ENCODE results near the gene RASGRP4.

The RASGRP4 gene

GRCh38 chr19:38394488-38394887 lies 31.5 kb downstream of the RASGRP4 start:
- H3K27ac ChIP-seq, result no peak overlapping the region
- TF ChIP-seq ZFX (IDR thresholded peaks at IDR 0.05), result no peak
- TF ChIP-seq, protein P1, sequence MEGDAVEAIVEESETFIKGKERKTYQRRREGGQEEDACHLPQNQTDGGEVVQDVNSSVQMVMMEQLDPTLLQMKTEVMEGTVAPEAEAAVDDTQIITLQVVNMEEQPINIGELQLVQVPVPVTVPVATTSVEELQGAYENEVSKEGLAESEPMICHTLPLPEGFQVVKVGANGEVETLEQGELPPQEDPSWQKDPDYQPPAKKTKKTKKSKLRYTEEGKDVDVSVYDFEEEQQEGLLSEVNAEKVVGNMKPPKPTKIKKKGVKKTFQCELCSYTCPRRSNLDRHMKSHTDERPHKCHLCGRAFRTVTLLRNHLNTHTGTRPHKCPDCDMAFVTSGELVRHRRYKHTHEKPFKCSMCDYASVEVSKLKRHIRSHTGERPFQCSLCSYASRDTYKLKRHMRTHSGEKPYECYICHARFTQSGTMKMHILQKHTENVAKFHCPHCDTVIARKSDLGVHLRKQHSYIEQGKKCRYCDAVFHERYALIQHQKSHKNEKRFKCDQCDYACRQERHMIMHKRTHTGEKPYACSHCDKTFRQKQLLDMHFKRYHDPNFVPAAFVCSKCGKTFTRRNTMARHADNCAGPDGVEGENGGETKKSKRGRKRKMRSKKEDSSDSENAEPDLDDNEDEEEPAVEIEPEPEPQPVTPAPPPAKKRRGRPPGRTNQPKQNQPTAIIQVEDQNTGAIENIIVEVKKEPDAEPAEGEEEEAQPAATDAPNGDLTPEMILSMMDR (conservative IDR thresholded peaks at IDR 0.05), result no peak

- H3K27ac ChIP-seq, result no peak overlapping the region
- no peak for TF ChIP-seq ZFX (IDR thresholded peaks at IDR 0.05)
- TF ChIP-seq, protein P1 (conservative IDR thresholded peaks at IDR 0.05), result no peak
These were observed 33.2 kb downstream of the RASGRP4 start for GRCh38 chr19:38392707-38393308.

- TF ChIP-seq, protein P1 (conservative IDR thresholded peaks at IDR 0.05), result no peak
- no peak for TF ChIP-seq ZFX (IDR thresholded peaks at IDR 0.05)
These were observed 34.0 kb downstream of the RASGRP4 start for GRCh38 chr19:38391911-38392464.

DNA sequence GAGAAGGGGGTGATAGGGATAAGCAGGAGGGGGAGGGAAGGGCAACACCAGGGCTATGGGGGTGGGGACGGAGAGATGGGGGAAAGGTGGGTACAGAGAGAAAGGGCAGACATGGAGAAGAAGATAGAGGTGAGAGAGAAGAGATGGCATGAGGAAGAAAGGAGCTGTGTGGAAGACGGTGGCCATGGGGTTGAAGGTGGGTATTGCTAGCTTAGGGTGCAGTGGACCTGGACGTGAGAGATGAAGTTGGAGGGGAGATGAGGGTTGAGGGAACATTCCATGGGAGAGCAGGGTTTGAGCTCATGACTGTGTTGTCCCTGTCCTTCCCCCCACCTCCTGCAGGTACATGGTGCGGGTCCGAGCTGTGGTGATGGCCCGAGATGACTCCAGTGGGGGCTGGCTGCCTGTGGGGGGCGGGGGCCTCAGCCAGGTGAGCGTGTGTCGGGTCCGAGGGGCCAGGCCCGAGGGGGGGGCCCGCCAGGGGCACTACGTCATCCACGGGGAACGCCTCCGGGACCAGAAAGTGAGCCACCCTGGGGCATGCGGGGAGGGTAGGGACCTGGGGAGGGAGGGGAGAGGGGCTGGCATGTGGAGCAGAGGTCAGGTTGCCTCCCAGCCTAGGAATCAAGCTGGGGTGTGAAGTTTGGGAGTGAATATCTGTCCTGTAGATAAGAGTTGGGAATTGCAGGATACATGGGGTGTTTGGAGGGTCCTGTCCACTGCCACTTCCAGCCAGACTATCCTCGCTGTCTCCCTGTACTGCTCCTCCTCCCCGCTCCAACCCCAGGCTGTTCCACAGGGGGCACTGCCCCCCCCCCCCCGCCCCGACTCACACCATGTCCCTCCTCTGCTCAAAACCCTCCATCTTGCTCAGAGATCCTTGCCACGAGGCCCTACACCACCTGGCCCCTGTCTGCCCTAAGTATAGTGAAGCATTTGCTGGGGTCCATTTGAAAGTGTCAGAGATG lies 35.8 kb downstream of the RASGRP4 start:
- TF ChIP-seq ZFX (IDR thresholded peaks at IDR 0.05), result no peak
- TF ChIP-seq, protein P1 (conservative IDR thresholded peaks at IDR 0.05), result no peak
- no peak overlapping the region for H3K27ac ChIP-seq

More at GRCh38 chr19:38391911-38392464, 34.0 kb downstream of the RASGRP4 start:
- no peak overlapping the region for H3K27ac ChIP-seq

GRCh38 chr19:38389101-38389925 lies 36.7 kb downstream of the RASGRP4 start:
- no peak overlapping the region for H3K27ac ChIP-seq
- TF ChIP-seq ZFX (IDR thresholded peaks at IDR 0.05), result no peak
- TF ChIP-seq, protein P1 (conservative IDR thresholded peaks at IDR 0.05), result no peak

- TF ChIP-seq, protein P1 (conservative IDR thresholded peaks at IDR 0.05), result no peak
- TF ChIP-seq ZFX (IDR thresholded peaks at IDR 0.05), result no peak
- no peak within 1 kb of the TSS for H3K27ac ChIP-seq
These were observed 37.5 kb downstream of the RASGRP4 start, which contains the start of gene SPRED3 for GRCh38 chr19:38388349-38389100. TSS of gene SPRED3 (plus strand) at chr19:38388697. CDS start at chr19:38390303, 1,606 bp downstream.

Measured in C4-2B (cell line).